ENCODE results near the gene ATP6V1G2. TPM values are rescaled to one million over a fixed set of nuclear protein-coding genes. Genes with fewer than 3 reads are reported as not detected.

The ATP6V1G2 gene
- polyA plus RNA-seq, 1 donor from 2014 or later = 56.7 TPM

DNA sequence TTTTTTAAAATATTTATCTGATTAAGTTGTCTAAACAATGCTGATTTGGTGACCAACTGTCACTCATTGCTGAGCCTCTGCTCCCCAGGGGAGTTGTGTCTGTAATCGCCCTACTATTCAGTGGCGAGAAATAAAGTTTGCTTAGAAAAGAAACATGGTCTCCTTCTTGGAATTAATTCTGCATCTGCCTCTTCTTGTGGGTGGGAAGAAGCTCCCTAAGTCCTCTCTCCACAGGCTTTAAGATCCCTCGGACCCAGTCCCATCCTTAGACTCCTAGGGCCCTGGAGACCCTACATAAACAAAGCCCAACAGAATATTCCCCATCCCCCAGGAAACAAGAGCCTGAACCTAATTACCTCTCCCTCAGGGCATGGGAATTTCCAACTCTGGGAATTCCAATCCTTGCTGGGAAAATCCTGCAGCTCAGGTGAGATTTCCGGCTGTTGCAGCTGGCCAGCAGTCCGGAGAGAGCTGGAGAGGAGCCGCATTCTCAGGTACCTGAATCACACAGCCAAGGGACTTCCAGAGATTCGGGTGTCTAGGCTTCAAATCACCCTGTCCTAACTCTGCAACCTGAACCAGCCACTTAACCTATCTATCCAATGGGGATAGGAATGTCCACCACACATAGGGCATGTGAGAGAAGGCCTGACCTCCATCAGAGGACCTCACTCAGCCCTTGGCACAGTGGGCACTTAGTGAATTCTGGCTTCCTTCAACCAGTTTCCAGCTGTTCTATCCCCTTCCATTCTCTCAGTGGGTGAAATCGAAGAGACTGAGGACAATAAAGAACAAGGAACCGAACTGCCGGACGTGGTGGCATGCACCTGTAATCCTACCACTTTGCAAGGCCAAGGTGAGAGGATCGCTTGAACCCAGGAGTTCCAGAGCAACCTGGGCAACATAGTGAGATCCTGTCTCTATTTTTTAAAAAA lies 32.0 kb upstream of the ATP6V1G2 start:
- Histone ChIP-seq H3K79me2 (replicated peaks; ENCODE audit: insufficient read depth, low read length) (no peaks in the 10 kb centered on the region), H3K9me2 (ENCODE audit: insufficient read depth, low read length) (no peaks in the 10 kb centered on the region), H3K9ac (ENCODE audit: low read length) (no peak overlapping the region), H2AFZ (ENCODE audit: low read depth, low read length) (no peak overlapping the region), H3K27ac (ENCODE audit: low read length) (no peak overlapping the region), H3K4me2 (ENCODE audit: low read length) (no peak overlapping the region), H3K9me3 (ENCODE audit: low read length) (no peaks in the 10 kb centered on the region), H3K27me3 (ENCODE audit: insufficient read depth, low read depth, low read length) (peaks cover 14% of the 10 kb centered on the region), H3K4me3 (ENCODE audit: low read length) (no peak overlapping the region), H3F3A (ENCODE audit: insufficient read depth, low read length, poor library complexity, severe bottlenecking) (no peaks in the 10 kb centered on the region), H3K36me3 (ENCODE audit: insufficient read depth, low read length) (no peaks in the 10 kb centered on the region), H4K20me1 (ENCODE audit: insufficient read depth) (no peaks in the 10 kb centered on the region)
- peak; percentile 22 for TF ChIP-seq REST (IDR thresholded peaks at IDR 0.05; ENCODE audit: borderline replicate concordance)
- TF ChIP-seq CTCF (IDR thresholded peaks at IDR 0.05; ENCODE audit: poor library complexity, severe bottlenecking) = no peak
- TF ChIP-seq TAF1 (IDR thresholded peaks at IDR 0.05; ENCODE audit: low read depth) = no peak
- no peak for TF ChIP-seq POLR2AphosphoS5 (IDR thresholded peaks at IDR 0.05)

- H2AFZ ChIP-seq (ENCODE audit: low read depth, low read length) = no peak overlapping the region
- H3F3A ChIP-seq (ENCODE audit: insufficient read depth, low read length, poor library complexity, severe bottlenecking) = no peaks in the 10 kb centered on the region
- no peak overlapping the region for H3K4me2 ChIP-seq (ENCODE audit: low read length)
- no peak overlapping the region for H3K27ac ChIP-seq (ENCODE audit: low read length)
- TF ChIP-seq EP300 (conservative IDR thresholded peaks at IDR 0.05; ENCODE audit: poor library complexity, severe bottlenecking) = no peak
- no peak for TF ChIP-seq SMC3 (conservative IDR thresholded peaks at IDR 0.05; ENCODE audit: poor library complexity)
- TF ChIP-seq EZH2 (IDR thresholded peaks at IDR 0.05; ENCODE audit: borderline replicate concordance, insufficient read depth, low read length, poor library complexity, severe bottlenecking) = no peak
- TF ChIP-seq POLR2AphosphoS5 (IDR thresholded peaks at IDR 0.05) = no peak
- no peak for TF ChIP-seq REST (IDR thresholded peaks at IDR 0.05; ENCODE audit: borderline replicate concordance)
- TF ChIP-seq RAD21 (conservative IDR thresholded peaks at IDR 0.05) = no peak
- TF ChIP-seq TAF1 (IDR thresholded peaks at IDR 0.05; ENCODE audit: low read depth) = no peak
- TF ChIP-seq CTCF (IDR thresholded peaks at IDR 0.05; ENCODE audit: poor library complexity, severe bottlenecking) = no peak
- TF ChIP-seq MXI1 (conservative IDR thresholded peaks at IDR 0.05; ENCODE audit: poor library complexity, severe bottlenecking) = no peak
- no peaks in the 10 kb centered on the region for H3K79me2 ChIP-seq (replicated peaks; ENCODE audit: insufficient read depth, low read length)
- no peaks in the 10 kb centered on the region for H4K20me1 ChIP-seq (ENCODE audit: insufficient read depth)
- H3K36me3 ChIP-seq (ENCODE audit: insufficient read depth, low read length) = no peaks in the 10 kb centered on the region
- H3K27me3 ChIP-seq (ENCODE audit: insufficient read depth, low read depth, low read length) = peaks cover 14% of the 10 kb centered on the region
- H3K9me3 ChIP-seq (ENCODE audit: low read length) = no peaks in the 10 kb centered on the region
- no peak overlapping the region for H3K9ac ChIP-seq (ENCODE audit: low read length)
- no peak overlapping the region for H3K4me3 ChIP-seq (ENCODE audit: low read length)
- no peaks in the 10 kb centered on the region for H3K9me2 ChIP-seq (ENCODE audit: insufficient read depth, low read length)
Measured at GRCh38 chr6:31577579-31577966, 31.2 kb upstream of the ATP6V1G2 start.

All from neural cell (in vitro differentiated cells).